ENCODE measurements around the gene USP2.

DNA sequence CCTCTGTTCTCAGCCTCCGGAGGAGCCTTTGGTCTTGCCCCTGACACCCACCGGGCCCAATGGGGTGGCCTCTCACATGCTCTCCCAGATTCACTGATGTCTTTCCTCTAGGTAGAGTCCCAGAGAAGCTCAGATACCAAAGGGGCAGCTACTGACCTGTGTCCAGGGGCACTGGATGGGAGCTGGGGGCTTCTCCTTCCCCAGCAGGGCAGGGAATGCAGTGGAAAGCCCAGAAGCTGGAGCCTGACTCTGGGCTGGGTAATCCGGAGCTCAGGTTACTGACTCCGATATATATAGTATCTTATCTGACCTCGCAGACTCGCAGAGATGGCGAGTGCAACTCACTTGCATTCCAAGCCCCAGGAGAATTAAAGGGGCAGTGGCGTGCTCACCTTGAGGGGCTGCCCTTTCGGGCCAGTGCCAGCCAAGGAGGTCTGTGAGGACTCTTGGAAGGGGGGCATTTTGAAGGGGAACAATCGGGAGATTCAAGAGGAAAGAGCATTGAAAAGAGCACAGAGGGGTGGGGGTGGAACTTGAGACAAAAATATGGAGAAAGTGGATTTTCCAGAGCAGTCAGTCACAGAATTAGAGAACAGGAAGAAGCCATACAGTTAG lies 2.5 kb downstream of the USP2 start:
- TF ChIP-seq, protein P1, sequence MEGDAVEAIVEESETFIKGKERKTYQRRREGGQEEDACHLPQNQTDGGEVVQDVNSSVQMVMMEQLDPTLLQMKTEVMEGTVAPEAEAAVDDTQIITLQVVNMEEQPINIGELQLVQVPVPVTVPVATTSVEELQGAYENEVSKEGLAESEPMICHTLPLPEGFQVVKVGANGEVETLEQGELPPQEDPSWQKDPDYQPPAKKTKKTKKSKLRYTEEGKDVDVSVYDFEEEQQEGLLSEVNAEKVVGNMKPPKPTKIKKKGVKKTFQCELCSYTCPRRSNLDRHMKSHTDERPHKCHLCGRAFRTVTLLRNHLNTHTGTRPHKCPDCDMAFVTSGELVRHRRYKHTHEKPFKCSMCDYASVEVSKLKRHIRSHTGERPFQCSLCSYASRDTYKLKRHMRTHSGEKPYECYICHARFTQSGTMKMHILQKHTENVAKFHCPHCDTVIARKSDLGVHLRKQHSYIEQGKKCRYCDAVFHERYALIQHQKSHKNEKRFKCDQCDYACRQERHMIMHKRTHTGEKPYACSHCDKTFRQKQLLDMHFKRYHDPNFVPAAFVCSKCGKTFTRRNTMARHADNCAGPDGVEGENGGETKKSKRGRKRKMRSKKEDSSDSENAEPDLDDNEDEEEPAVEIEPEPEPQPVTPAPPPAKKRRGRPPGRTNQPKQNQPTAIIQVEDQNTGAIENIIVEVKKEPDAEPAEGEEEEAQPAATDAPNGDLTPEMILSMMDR (IDR thresholded peaks at IDR 0.05) = no peak
- no peak for TF ChIP-seq POLR2AphosphoS5 (IDR thresholded peaks at IDR 0.05)
